ENCODE results near the gene SPPL3. TPM values are rescaled to one million over a fixed set of nuclear protein-coding genes. Genes with fewer than 3 reads are reported as not detected.

The SPPL3 gene
- total RNA-seq, 1 experiment from 2014 or later = 39.7 TPM

GRCh38 chr12:120762086-120762485 lies 142.1 kb downstream of the SPPL3 start:
- no peaks in the 10 kb centered on the region for H3K27me3 ChIP-seq (ENCODE audit: insufficient read depth, low read length)
- ChIA-PET CTCF (no interaction called here), RAD21 (ENCODE audit: low non-redundant PET in 1 of 2, low total read pairs in 2 of 2, uncharacterized antibody in 2 of 2, unreplicated experiment in 2 of 2) (no interaction called here), POLR2A (no interaction called here)
- no peak overlapping the region for H2AFZ ChIP-seq (ENCODE audit: low read depth, low read length, poor library complexity, severe bottlenecking)
- no peaks in the 10 kb centered on the region for H3K4me1 ChIP-seq (ENCODE audit: control insufficient read depth in 1 of 2, insufficient read depth in 2 of 2, low read length in 2 of 2)
- no peak overlapping the region for H3K9ac ChIP-seq (ENCODE audit: low read length)
- ATAC-seq (no peak), DNase-seq (ENCODE audit: low read depth, low spot score) (no peak)
- no peak overlapping the region for H3K27ac ChIP-seq (ENCODE audit: low read depth, low read length)
- no peaks in the 10 kb centered on the region for H3K79me2 ChIP-seq (ENCODE audit: insufficient read depth, low read length)
- H3K9me2 ChIP-seq (ENCODE audit: insufficient read depth) = no peaks in the 10 kb centered on the region
- no peak overlapping the region for H3K4me2 ChIP-seq (ENCODE audit: low read length)
- peaks cover 7 to 8% of the 10 kb centered on the region in 2 experiments; a peak in 2 of 4 replicates for H3K36me3 ChIP-seq (ENCODE audit: control insufficient read depth in 1 of 2, insufficient read depth in 2 of 2, low read length in 2 of 2)
- H4K20me1 ChIP-seq (ENCODE audit: insufficient read depth) = no peaks in the 10 kb centered on the region
- intact Hi-C loops (cut with micrococcal nuclease) = no loop called here
- TF ChIP-seq JUND (IDR thresholded peaks at IDR 0.05) = no peak
- H3K9me3 ChIP-seq (ENCODE audit: control insufficient read depth in 1 of 2, insufficient read depth in 1 of 2, low read depth in 1 of 2, low read length in 2 of 2) = no peaks in the 10 kb centered on the region
- no TSS peak for BruUV-seq (replicated peaks)
- no peak overlapping the region for H3K4me3 ChIP-seq (replicated peaks in 1 of 2; ENCODE audit: low read depth in 1 of 2, low read length in 2 of 2)

GRCh38 chr12:120761519-120761934 lies 142.6 kb downstream of the SPPL3 start:
- Histone ChIP-seq H3K27me3 (ENCODE audit: insufficient read depth, low read length) (no peaks in the 10 kb centered on the region), H3K27ac (ENCODE audit: low read depth, low read length) (no peak overlapping the region), H3K9me3 (ENCODE audit: control insufficient read depth in 1 of 2, insufficient read depth in 1 of 2, low read depth in 1 of 2, low read length in 2 of 2) (no peaks in the 10 kb centered on the region), H3K79me2 (ENCODE audit: insufficient read depth, low read length) (no peaks in the 10 kb centered on the region), H3K4me1 (ENCODE audit: control insufficient read depth in 1 of 2, insufficient read depth in 2 of 2, low read length in 2 of 2) (no peaks in the 10 kb centered on the region), H3K4me3 (replicated peaks in 1 of 2; ENCODE audit: low read depth in 1 of 2, low read length in 2 of 2) (no peak overlapping the region), H4K20me1 (ENCODE audit: insufficient read depth) (no peaks in the 10 kb centered on the region), H2AFZ (ENCODE audit: low read depth, low read length, poor library complexity, severe bottlenecking) (no peak overlapping the region), H3K4me2 (ENCODE audit: low read length) (no peak overlapping the region), H3K9ac (ENCODE audit: low read length) (no peak overlapping the region), H3K9me2 (ENCODE audit: insufficient read depth) (no peaks in the 10 kb centered on the region), H3K36me3 (ENCODE audit: control insufficient read depth in 1 of 2, insufficient read depth in 2 of 2, low read length in 2 of 2) (peaks cover 3 to 7% of the 10 kb centered on the region in 2 experiments; a peak in 2 of 4 replicates)
- RAD21 ChIA-PET (ENCODE audit: low non-redundant PET in 1 of 2, low total read pairs in 2 of 2, uncharacterized antibody in 2 of 2, unreplicated experiment in 2 of 2) = no interaction called here
- DNase-seq (ENCODE audit: low read depth, low spot score) (no peak), ATAC-seq (no peak)
- CTCF ChIA-PET = no interaction called here
- POLR2A ChIA-PET = no interaction called here
- no peak for TF ChIP-seq SIN3A (IDR thresholded peaks at IDR 0.05; ENCODE audit: low read depth)
- TF ChIP-seq ELF1 (IDR thresholded peaks at IDR 0.05; ENCODE audit: borderline replicate concordance, low read depth) = no peak
- intact Hi-C loops (cut with micrococcal nuclease) = no loop called here
- BruUV-seq (replicated peaks) = no TSS peak

Data from HCT116 (cell line).